ENCODE data around the gene TSPOAP1.

- TF ChIP-seq CTCF (IDR thresholded peaks at IDR 0.05; ENCODE audit: poor library complexity): no peak
- TF ChIP-seq EZH2 (IDR thresholded peaks at IDR 0.05; ENCODE audit: borderline replicate concordance): no peak
Measured at GRCh38 chr17:58338454-58338840, 9.9 kb upstream of the TSPOAP1 start.

All from hepatocyte (in vitro differentiated cells).